CD1c-positive myeloid dendritic cell (primary cell): ENCODE measurements around the gene RGS7.
"Not testable (repeated sequence)": the region's sequence is repeated elsewhere in the genome, so short reads cannot be mapped to it uniquely, and the experiment has no call there.

Source experiments
- DNase-seq: peaks from one replicate; pipeline ENCODE4 v3.0.0-alpha.2; 2016; ENCODE audit errors: extremely low spot score

RGS7 gene

DNA sequence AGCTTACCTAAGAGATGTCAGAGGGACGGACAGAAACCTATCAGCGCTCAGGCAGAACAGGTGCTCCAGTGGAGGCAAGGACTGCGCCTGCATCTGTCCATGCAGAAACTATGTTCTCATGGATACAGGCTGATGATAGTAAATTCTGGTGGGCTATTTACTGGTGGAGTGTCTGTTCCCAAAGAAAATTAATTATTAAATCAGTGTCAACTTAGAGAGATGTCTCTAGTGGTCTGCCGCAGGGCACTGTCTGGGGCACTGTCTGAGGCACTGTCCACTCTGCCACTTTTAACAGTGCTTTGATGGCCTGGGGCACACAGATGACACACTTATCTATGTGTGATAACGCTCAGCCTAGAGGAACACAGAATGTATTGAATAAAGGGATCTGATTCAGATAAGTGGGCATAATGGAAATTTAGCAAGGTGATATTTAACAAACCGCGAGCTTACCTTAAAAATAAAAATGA is 148.1 kb downstream of the RGS7 start:
- no peak for DNase-seq

DNA sequence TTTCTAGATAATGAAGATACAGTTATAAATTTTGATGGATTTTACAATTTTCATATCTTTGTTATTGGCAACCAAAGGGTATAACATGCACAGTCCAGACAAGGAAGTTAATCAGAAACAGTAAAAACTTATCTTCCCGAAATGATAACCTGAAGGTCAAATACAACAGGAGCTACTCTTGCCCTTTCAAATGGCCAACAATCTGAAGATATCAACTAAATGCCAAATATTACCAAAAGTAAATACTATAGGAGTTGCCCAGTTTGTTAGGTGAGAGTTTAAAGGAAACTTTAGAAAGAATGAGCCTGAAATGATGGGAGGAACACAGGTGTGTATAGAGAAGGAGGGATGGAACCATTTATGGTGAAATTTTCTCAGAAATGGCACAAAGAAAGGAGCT is 153.2 kb downstream of the RGS7 start:
- no peak for DNase-seq

DNA sequence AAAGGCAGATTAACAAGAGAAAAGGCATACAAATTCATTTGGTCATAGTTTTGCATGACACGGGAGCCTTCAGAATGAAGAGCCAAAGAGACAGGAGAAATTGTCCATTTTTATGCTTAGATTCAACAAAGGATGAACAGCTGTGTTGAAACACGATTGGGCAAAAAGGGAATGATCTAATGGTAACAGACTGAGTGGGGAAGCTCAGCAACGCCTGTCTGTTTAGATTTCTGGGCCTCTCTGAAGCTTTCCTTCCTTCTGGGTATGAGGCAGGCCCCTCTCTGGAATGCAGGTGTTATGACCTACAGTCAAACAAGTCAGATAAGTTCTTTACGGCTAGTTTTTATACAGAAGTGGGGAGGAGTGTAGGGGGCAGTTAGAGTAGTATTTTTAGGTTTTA is 154.6 kb downstream of the RGS7 start:
- DNase-seq, result no peak

DNA sequence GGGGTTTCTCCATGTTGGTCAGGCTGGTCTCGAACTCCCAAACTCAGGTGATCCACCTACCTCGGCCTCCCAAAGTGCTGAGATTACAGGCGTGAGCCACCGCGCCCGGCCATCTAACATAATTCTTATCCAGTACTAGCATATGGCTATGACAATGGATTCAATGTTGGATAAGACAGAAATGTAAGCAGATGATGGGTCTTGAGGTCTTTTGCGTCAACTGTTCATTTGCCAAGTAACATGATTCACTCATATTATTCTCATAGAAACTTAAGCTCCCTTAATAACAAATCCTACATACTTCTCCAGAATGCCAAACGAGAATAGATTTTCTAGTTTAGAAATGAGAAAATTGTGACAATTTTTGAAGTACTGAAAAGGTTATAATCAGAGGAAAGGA is 170.3 kb downstream of the RGS7 start:
- no peak for DNase-seq

DNA sequence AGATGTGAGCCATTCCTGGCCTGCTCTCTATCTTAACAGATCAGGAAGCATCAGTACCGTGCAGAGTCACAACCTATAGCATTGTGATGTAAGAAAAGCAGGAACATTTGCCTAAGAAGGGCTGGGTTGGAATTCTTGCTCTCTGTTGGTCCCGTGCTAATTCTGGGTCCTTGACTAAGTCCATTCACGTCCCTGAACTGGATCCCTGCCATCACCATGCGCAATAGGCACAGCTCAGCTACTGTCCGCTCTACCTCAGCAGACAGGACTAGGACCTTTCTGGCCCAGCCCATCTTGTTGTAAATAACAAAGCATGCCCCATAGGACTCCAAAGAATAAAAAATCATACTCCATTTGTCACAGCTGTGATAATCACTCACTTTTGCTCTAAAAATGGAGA is 175.0 kb downstream of the RGS7 start:
- no peak for DNase-seq

DNA sequence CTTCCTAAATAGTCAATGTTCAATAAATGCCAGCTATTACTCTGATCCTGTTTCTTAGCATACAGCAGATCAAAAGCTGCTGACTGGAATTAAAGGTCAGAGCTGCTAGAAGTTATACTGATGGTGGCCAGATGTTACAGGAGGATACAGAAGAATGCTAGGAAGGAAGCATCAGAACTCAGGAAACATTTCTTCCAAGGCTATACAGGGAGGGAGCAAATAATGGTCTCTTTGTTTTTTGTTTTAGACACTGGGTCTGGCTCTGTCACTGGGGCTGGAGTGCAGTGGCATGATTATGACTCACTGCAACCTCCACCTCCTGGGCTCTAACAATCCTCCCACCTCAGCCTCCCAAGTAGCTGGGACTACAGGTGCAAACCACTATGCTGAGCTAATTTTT is 175.5 kb downstream of the RGS7 start:
- DNase-seq, result no peak

DNA sequence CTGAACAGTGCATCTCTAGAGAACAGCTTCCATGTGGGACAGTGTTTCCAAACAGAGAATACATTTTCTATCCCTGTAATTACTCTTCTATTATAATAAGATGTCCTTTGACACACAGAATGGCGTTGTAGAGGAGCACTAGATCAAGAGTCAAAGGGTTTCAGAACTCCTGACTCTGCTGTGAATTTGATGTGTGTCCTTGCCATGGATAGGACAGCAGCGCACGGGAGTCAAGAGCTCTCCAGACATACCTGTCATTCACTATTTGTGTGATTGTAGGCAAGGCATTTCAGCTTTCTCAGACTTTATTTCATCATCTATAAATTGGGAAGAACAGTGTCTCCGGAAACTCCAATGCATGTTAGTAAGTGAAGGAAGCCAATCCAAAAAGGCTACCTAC is 176.4 kb downstream of the RGS7 start:
- DNase-seq, result no peak

DNA sequence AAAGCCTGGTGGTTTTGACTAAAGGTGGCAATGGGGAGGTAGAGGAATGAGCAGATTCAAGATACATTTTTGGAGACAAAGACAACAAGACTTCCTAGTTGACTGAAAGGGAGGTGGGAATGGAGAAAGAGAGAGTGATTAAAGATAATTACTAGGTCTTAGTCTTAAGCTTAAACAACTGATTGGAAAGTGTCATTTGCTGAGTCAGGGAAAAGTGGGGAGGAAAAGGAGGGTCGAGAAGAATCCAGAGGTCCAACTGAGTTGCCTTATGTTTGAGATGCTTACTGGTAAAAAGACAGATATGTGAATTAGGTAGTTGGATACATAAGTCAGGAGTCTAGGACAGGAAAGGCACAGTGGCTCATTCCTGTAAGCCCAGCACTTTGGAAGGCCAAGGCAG is 179.3 kb downstream of the RGS7 start:
- no peak for DNase-seq

DNA sequence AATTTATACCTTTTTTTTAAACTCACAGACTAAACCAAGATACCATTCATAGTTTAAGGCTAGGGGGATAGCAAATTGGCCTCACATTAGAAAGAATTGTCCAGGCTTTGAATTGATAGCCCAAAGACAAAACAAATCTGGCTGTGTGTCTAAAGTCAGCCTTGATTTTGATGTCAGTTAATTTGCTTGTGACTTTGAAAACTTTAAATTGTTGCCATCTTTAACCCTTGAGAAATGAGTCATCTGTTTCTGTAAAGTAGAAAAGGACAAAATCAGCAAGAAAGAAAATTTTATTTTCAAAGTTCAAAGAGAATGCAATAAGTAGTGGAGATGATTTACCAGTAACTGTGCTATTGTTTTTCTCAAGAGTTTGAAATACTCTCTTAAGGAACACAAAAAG is 184.5 kb downstream of the RGS7 start:
- DNase-seq, result no peak

DNA sequence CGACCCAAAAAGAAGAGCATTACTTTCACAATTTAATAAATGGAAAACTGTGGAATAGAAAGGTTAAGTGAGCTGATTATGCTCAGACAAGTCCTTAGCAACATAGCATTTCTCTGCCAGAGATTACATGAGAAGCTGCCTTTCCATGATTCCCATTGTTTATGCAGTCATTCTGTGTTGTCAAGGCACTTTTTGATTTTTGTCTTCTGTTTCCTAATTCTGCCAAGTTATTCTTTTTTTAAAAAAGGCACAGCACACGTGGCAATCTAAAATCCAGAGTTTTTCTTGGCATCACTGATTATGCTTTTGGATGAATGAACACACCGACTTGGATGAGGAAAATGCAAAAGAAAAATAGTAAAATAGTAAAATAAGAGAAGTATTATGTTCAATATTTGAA is 185.0 kb downstream of the RGS7 start:
- DNase-seq, result no peak

DNA sequence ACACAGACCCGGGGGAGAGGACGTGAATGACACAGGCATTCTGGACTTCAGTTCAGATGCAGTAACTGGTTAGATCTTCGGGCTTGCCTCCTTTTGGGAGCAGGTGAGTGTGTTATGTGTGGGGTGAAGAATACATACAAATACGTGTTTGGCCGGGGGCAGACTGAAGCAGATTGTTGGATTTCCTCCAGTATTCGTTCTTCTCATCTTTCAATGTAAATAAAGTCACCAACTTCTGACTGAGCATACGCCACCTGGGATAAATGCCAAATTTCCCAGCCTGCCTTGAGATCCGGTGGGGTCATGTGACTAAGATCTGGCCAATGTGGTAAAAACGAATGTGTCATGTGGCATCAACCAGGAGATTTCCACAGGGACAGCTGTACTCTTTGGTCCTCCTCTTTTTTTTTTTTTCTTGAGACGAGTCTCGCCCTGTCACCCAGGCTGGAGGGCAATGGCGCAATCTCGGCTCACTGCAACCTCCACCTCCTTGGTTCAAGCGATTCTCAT is 189.8 kb downstream of the RGS7 start:
- no peak for DNase-seq

DNA sequence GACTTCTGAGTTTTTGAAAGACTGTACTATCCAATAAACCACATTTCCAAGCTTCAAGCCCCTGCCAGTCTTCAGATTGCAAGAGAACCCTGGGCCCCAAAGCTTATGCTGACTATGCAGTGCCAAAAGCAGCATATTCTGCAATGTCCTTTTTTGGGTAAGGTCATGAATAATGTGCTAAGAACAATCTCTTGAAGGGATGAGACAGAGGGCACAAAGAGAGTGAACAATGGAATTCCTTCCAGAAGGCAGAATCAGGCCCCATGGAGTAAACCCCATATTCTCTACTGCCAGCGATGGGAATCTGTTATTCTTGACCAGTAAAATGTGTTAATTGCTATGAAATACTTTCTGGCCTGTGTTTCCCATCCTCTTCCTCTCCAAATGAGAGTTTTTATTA is 190.4 kb downstream of the RGS7 start:
- DNase-seq, result no peak

DNA sequence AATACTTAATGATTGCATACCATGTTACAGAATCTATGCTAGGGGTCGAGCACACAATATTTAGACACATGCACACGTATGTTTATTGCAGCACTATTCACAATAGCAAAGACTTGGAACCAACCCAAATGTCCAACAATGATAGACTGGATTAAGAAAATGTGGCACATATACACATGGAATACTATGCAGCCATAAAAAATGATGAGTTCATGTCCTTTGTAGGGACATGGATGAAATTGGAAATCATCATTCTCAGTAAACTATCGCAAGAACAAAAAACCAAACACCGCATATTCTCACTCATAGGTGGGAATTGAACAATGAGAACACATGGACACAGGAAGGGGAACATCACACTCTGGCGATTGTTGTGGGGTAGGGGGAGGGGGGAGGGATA is 191.7 kb downstream of the RGS7 start:
- DNase-seq, result not testable (repeated sequence)

DNA sequence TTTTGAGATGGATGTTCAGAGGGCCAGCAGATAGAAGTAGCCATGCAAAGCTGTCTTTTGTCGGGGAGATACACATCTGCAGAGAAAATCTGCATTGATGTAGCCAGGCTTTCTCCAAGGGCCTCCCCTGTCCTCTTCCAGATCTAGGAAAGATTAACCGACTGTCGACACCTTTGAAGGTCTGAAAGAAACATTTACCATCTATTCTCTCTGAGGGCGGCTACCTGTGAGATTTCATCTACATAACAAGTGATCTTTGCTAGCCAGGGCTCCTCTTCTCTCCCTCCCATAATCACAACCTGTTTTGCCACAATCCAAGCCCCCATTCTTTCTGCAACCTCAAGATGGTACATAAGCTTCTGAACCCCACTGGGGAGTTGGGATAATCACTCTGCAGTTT is 193.6 kb downstream of the RGS7 start:
- DNase-seq, result no peak

DNA sequence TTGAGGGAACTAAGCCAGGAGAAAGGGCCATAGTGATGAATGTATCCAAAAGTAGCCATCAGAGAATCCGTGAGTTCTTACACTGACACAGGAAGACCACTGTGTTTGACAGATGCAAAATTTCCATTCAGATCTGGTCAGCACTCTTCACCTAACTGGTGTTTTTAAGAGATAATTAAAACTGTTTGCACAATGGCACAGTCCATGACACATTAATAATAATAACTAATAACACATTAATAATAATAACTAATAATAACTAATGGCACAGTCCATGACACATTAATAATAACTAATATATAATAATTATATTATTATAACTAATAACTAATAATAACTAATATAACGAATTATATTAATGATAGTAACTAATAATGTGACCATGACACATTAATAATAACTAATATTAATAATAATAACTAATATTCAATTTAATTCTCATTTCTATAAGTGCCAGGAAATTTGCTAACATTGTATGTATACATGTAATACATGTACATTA is 195.8 kb downstream of the RGS7 start:
- DNase-seq, result no peak

DNA sequence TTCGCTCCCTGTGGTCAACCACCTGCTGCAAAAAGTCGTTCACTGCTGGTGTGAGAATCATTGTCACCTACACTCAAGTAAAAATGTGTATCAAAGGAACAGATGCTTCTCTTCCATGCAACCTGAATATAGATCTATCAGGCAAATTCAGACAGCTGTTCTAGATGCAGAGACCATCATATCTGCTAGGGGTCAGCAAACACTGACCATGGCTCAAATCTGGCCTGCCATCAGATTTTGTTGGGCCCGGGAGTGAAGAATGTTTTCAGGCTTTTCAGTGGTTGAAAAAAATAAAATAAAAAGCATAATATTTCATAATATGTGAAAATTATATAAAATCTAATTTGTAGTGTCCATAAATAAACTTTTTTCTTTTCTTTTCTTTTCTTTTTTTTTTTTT is 199.6 kb downstream of the RGS7 start:
- no peak for DNase-seq

DNA sequence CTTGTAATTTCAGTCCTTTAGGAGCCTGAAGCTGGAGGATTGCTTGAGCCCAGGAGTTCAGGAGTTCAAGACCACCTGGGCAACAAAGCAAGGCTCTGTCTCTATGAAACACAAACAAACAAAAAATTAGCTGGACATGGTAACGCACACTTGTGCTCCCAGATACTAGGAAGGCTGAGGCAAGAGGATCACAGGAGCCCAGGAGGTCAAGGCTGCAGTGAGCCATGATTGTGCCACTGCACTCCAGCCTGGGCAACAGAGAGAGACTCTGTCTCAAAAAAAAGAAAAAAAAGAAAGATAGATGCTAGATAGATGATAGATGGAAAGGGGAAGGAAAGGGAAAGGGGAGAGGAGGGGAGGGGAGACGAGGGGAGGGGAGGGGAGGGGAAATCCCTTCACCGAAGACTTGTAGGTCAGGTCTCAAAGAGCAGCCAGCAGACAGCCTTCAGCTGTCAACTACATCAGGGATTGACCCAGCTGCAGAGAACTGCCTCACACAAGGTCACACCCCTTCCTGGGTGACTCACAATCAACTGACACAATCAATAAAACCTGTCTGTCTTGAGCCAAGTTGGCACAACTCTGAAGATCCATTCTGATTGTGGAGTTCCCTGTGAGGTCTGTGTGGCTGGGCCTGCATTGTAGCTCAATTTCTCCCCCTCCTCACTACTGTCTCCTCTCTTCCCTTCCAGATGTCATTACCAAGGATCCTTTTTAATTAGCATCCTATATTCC is 200.6 kb downstream of the RGS7 start:
- DNase-seq, result no peak

DNA sequence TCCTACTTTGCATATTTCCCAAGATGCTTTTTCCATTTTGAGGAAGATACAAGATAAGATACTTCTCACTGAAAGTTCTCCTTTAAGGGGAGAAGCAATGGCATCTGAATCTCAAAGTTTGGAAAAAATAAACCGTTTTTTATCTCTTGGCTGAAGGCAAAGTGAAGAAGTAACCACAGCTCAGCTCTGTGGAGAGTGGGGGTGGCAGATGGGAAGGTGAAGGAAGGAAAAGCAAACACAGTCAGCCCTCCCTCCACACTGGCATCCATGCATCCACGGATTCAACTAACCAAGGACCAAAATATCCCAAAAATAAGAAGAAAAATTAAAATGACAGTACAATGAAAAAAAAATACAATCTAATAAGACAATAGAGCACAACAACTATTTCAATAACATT is 211.1 kb downstream of the RGS7 start:
- DNase-seq, result no peak

DNA sequence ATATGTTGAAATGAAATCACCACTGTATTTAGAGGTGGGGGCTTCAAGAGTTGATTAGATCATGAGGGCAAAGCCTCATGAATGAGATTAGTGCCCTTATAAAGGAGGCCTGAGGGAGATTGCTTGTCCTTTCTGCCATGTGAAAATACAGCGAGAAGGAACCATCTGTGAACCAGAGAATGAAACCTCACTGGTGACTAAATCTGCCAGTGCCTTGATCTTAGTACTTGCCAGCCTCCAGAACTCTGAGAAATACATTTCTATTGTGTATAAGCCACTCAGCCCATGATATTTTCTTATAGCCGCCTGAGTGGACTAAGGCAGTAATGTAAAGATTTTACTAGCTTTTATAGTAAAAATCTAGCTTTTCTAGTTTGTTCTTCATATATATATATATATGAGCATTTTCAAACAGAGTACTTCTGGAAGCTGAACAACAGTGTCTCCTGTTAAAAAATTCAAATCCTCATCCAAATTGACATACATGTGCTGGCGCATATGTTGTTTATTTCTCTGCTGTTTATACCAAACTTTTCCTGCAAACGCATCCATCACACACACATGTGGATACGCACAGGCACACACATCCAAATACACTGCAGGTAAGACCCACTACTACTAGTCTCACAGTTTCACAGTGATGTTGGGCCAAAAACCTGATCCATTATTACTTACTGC is 213.1 kb downstream of the RGS7 start:
- no peak for DNase-seq

DNA sequence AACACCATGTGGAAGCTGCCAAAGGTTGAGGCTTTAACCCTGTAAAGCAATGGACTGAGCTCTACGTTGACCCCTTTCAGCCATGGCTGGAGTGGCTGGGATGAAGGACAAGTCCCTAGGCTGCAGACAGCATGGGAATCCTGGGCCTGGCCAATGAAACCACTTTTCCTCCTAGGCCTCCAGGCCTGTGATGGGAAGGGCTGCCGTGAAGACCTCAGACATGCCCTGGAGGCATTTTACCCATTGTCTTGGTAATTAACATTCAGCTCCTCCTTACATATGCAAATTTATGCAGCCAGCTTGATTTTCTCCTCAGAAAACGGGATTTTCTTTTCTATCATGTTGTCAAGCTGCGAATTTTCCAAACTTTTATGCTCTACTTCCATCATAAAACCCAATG is 214.5 kb downstream of the RGS7 start:
- DNase-seq, result no peak

DNA sequence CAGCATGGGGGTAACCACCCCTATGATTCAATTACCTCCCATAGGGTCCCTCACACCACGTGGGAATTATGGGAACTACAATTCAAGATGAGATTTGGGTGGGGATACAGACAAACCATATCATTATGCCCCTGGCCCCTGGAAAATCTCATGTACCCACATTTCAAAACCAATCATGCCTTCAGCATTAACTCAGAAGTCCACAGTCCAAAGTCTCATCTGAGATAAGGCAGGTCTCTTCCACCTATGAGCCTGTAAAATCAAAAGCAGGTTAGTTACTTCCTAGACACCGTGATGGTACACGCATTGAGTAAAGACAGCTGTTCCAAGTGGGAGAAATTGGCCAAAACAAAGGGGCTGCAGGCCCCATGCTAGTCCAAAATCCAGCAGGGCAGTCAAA is 215.4 kb downstream of the RGS7 start:
- DNase-seq, result not testable (repeated sequence)

DNA sequence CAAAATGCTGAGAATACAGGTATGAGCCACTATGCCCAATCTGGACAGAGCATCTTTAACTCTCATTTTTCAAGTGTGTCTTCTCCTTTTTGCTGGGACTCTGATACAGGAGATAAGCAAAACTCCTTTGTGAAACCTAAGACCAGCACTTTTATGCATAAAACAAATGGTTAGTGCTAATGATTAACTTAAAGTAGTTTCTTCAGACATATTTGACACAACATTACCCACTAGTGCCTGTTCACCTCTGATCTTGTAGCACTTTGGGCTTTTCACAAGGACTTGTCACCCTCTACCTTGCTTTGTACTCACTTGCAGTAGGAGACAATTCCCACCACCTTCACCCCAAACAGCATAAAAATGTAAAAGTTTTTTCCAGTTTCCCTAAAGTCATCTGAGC is 216.3 kb downstream of the RGS7 start:
- no peak for DNase-seq

DNA sequence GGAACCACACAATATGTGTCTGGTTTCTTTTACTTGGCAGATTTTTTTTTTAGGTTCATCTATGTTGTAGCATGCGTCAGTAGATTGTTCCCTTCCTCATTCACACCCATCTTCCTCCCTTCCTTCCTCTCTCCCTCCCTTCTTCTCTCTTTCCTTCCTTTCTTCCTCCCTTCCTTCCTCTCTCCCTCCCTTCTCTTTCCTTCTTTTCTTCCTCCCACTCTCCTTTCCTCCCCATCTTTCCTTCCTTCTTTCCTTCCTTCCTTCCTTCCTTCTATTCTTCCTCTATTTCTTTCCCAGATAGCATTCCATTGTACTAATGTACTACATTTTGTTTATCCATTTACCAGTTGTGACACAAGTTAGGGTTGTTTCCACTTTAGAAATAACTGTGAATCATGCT is 218.0 kb downstream of the RGS7 start:
- DNase-seq, result no peak
